Activated naive CD8-positive, alpha-beta T cell treated with anti-CD3 and anti-CD28 coated beads, Interleukin-2, amount 10 ng/mL, durations not matched to agents 7 days and 5 days (primary cell): ENCODE data around the gene ANKS1B. TPM values are rescaled to one million over a fixed set of nuclear protein-coding genes. Genes with fewer than 3 reads are reported as not detected.
"Not testable (repeated sequence)": the region's sequence is repeated elsewhere in the genome, so short reads cannot be mapped to it uniquely, and the experiment has no call there.

Experiments used
- ATAC-seq: fragments of 150-1000 bp; cut with Tn5 transposase; one replicate; pipeline ENCODE4 v1.10.0; 2021; ENCODE audit warnings: low read depth, moderate library complexity
- POLR2A ChIA-PET: fragments of 350-600 bp; sonication (Branson Sonifier 250); formaldehyde crosslinking; loops from one replicate; lab custom pipeline; 2021; ENCODE audit warnings: antibody characterized with exemption; lab: Charles Lee
- DNase-seq: peaks from one replicate; pipeline ENCODE4 v3.0.0; 2021
- H3K27ac Mint-ChIP-seq: one replicate; pipeline ENCODE4 v1.8.0; 2022; ENCODE audit warnings: mild to moderate bottlenecking, mixed read lengths
- H3K27me3 Mint-ChIP-seq: one replicate; pipeline ENCODE4 v1.8.0; 2022; ENCODE audit warnings: mild to moderate bottlenecking, moderate library complexity, mixed read lengths
- H3K36me3 Mint-ChIP-seq: one replicate; pipeline ENCODE4 v1.8.0; 2021; ENCODE audit warnings: mild to moderate bottlenecking, mixed read lengths
- H3K4me1 Mint-ChIP-seq: one replicate; pipeline ENCODE4 v1.8.0; 2021; ENCODE audit warnings: mixed read lengths
- H3K4me3 Mint-ChIP-seq: one replicate; pipeline ENCODE4 v1.8.0; 2022; ENCODE audit warnings: mild to moderate bottlenecking, moderate library complexity, mixed read lengths
- H3K9me3 Mint-ChIP-seq: one replicate; pipeline ENCODE4 v1.8.0; 2021; ENCODE audit warnings: mixed read lengths
- total RNA-seq, 2 experiments: library from RNA; stranded (reverse); gene quantifications; one replicate each; pipeline ENCODE4 v1.2.3, GENCODE V29; 2021

The ANKS1B gene
- total RNA-seq, 2 experiments from 2014 or later: not detected

DNA sequence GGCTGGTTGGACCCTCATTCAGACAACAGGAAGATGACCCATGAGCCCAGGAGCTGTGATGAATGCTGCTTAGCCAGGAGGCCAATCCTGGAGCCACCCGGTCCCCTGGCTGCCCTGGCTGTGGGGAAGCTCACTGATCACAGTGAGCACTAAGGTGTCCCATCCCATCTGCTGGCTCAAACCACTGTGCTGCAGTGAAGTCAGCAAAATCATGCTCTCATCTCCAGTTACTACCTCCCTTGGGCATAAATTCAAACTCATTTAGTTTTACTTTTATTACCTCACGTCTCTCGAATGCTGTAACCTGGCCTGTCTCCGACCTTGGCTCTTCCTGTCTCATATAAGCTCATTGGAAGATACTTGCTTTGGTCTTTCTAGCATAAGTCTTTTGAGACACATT lies 1227.3 kb downstream of the ANKS1B start:
- H3K4me1 Mint-ChIP-seq: no peaks in the 10 kb centered on the region
- no peaks in the 10 kb centered on the region for H3K9me3 Mint-ChIP-seq
- DNase-seq (no peak), ATAC-seq (no peak)
- POLR2A ChIA-PET: no interaction called here
- no peaks in the 10 kb centered on the region for H3K36me3 Mint-ChIP-seq
- H3K27ac Mint-ChIP-seq: no peak overlapping the region
- H3K27me3 Mint-ChIP-seq: peaks cover 10% of the 10 kb centered on the region
- H3K4me3 Mint-ChIP-seq: no peak overlapping the region

DNA sequence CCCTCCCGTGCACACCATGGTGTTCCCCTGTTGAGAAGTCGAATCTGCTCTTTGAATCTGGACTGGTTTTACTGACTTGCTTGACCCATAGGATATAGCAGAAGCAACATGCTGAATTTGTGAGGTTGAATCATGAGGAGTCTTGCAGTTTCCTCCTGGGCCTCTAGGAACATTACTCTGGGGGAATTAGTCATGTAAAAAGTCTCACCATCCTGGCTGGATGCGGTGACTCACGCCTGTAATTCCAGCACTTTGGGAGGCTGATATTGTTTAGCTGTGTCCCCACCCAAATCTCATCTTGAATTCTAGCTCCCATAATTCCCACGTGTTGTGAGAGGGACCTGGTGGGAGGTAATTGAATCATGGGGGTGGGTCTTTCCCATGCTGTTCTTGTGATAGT lies 1228.9 kb downstream of the ANKS1B start:
- ATAC-seq, H3K4me1 Mint-ChIP-seq, DNase-seq, H3K27ac Mint-ChIP-seq, H3K4me3 Mint-ChIP-seq, POLR2A ChIA-PET, H3K27me3 Mint-ChIP-seq, H3K36me3 Mint-ChIP-seq, H3K9me3 Mint-ChIP-seq: not testable (repeated sequence)

GRCh38 chr12:98754095-98754494 lies 1230.6 kb downstream of the ANKS1B start:
- POLR2A ChIA-PET: no interaction called here
- no peaks in the 10 kb centered on the region for H3K9me3 Mint-ChIP-seq
- no peak overlapping the region for H3K4me3 Mint-ChIP-seq
- DNase-seq (no peak), ATAC-seq (no peak)
- peaks cover 10% of the 10 kb centered on the region for H3K27me3 Mint-ChIP-seq
- H3K27ac Mint-ChIP-seq: no peak overlapping the region
- no peaks in the 10 kb centered on the region for H3K4me1 Mint-ChIP-seq
- no peaks in the 10 kb centered on the region for H3K36me3 Mint-ChIP-seq

- Mint-ChIP-seq H3K9me3 (no peaks in the 10 kb centered on the region), H3K27me3 (peaks cover 15% of the 10 kb centered on the region)
Observed at GRCh38 chr12:98752726-98753125, 1232.0 kb downstream of the ANKS1B start.

DNA sequence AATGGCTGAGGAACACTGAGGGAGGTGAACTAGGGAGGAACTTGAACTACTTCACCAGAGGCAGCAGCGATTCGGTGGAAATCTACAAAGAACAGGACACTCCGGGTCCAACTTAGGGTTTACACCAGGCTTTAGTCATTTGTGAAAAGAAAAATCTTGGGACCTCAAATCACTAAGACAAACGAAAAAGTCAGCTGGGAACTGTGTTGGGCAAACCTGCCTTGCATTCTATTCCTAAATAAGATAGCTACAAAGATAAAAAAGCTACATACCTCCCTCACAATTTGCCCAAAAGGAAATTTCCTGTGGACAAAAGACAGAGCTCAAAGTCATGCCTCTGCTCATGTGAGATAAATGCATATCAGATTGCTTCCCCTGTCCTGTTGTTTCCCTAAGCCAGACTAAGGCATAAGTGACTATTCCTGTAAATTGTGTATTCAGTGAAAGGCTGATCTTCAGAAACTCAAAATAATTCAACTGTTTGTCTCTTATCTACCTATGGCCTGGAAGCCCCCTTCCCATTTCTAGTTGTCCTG lies 1233.1 kb downstream of the ANKS1B start:
- DNase-seq (no peak), ATAC-seq (no peak)
- Mint-ChIP-seq H3K27me3 (peaks cover 23% of the 10 kb centered on the region), H3K27ac (no peak overlapping the region), H3K4me1 (no peaks in the 10 kb centered on the region), H3K4me3 (no peak overlapping the region), H3K9me3 (no peaks in the 10 kb centered on the region), H3K36me3 (no peaks in the 10 kb centered on the region)
- POLR2A ChIA-PET: no interaction called here

More at GRCh38 chr12:98752726-98753125, 1232.0 kb downstream of the ANKS1B start:
- no peak for ATAC-seq
- Mint-ChIP-seq H3K4me3 (no peak overlapping the region), H3K36me3 (no peaks in the 10 kb centered on the region), H3K4me1 (no peaks in the 10 kb centered on the region), H3K27ac (no peak overlapping the region)
- POLR2A ChIA-PET: no interaction called here
- no peak for DNase-seq

GRCh38 chr12:98750511-98750910 lies 1234.2 kb downstream of the ANKS1B start:
- Mint-ChIP-seq H3K36me3 (no peaks in the 10 kb centered on the region), H3K27me3 (peaks cover 32% of the 10 kb centered on the region), H3K4me1 (peaks cover 6% of the 10 kb centered on the region), H3K9me3 (no peaks in the 10 kb centered on the region), H3K27ac (no peak overlapping the region), H3K4me3 (no peak overlapping the region)
- POLR2A ChIA-PET: no interaction called here
- DNase-seq (no peak), ATAC-seq (no peak)

GRCh38 chr12:98748463-98748862 lies 1236.3 kb downstream of the ANKS1B start:
- POLR2A ChIA-PET: no interaction called here
- H3K27me3 Mint-ChIP-seq: peaks cover 39% of the 10 kb centered on the region
- DNase-seq: no peak
- peaks cover 6% of the 10 kb centered on the region for H3K4me1 Mint-ChIP-seq
- H3K9me3 Mint-ChIP-seq: no peaks in the 10 kb centered on the region
- H3K4me3 Mint-ChIP-seq: no peak overlapping the region
- H3K27ac Mint-ChIP-seq: no peak overlapping the region
- H3K36me3 Mint-ChIP-seq: no peaks in the 10 kb centered on the region
- ATAC-seq: no peak

GRCh38 chr12:98745578-98746391 lies 1239.0 kb downstream of the ANKS1B start:
- H3K4me3 Mint-ChIP-seq: peak overlapping the region; percentile 76
- no peaks in the 10 kb centered on the region for H3K9me3 Mint-ChIP-seq
- POLR2A ChIA-PET: no interaction called here

DNA sequence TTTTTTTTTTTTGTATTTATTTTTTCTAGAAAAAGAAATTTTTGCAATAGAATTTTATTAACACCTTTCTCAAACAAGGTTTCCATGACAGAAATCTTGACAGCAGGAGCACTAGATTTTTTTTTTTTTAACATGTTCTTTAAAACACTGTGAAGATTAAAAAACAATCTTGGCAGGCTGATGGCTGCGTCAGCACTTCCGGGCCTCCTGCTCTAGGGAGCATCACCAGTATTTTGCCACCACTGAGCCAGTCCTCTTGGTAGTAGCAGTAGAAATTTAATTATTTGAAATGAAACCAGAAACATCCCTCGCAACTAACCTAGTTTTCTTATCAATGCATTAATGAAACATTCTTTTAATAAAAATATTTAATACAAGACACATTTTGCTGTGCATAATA lies 1240.1 kb downstream of the ANKS1B start:
- POLR2A ChIA-PET: no interaction called here
- Mint-ChIP-seq H3K4me1 (peaks cover 6% of the 10 kb centered on the region), H3K27me3 (peaks cover 42% of the 10 kb centered on the region), H3K4me3 (no peak overlapping the region), H3K9me3 (no peaks in the 10 kb centered on the region), H3K36me3 (no peaks in the 10 kb centered on the region), H3K27ac (no peak overlapping the region)
- ATAC-seq (no peak), DNase-seq (no peak)

More at GRCh38 chr12:98745578-98746391, 1239.0 kb downstream of the ANKS1B start:
- no peaks in the 10 kb centered on the region for H3K36me3 Mint-ChIP-seq
- ATAC-seq (peak; percentile 54), DNase-seq (peak; percentile 48)
- H3K27ac Mint-ChIP-seq: no peak overlapping the region
- H3K27me3 Mint-ChIP-seq: peaks cover 46% of the 10 kb centered on the region
- H3K4me1 Mint-ChIP-seq: peaks cover 6% of the 10 kb centered on the region

- ATAC-seq (peak; percentile 63), DNase-seq (peak; percentile 33)
- H3K9me3 Mint-ChIP-seq: no peaks in the 10 kb centered on the region
- POLR2A ChIA-PET: no interaction called here
- peaks cover 6% of the 10 kb centered on the region for H3K4me1 Mint-ChIP-seq
- no peaks in the 10 kb centered on the region for H3K36me3 Mint-ChIP-seq
- H3K4me3 Mint-ChIP-seq: no peak overlapping the region
- no peak overlapping the region for H3K27ac Mint-ChIP-seq
- H3K27me3 Mint-ChIP-seq: peaks cover 38% of the 10 kb centered on the region
Observed at GRCh38 chr12:98743362-98743953, 1241.3 kb downstream of the ANKS1B start.

DNA sequence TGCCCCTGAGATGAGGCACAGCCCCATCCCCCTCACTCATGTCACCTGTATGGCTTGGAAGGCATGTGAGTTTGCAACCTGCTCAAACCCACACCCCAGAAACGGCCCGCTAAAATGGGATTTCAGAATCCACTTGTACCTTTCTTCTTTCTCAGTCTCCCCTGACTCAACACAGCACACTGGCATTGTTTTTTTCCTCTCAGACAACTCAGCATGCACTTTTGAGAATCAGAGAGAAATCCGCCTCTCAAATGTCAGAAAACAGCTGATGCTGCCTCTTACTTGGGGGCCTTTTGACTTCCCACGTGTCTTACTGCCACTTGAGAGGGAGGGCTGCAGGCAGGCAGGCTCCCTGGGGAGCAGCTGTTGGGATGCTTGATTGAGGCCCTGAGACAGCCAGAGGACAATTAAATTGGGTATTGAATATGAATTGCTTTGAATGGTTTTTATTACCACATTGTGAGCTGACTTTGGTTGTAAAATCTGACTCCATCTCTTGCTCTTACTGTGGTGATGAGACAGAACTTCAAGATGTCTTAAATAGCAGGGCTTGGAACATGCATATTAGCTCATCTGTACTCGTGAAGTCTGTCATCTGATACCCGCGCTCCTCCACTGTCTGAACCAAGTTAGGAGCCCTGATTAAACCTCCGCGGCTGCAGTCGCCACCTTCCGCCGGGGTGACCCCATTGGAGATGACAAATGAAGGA lies 1243.0 kb downstream of the ANKS1B start:
- H3K27ac Mint-ChIP-seq: no peak overlapping the region
- H3K36me3 Mint-ChIP-seq: no peaks in the 10 kb centered on the region
- H3K4me3 Mint-ChIP-seq: no peak overlapping the region
- H3K9me3 Mint-ChIP-seq: no peaks in the 10 kb centered on the region
- no peak for ATAC-seq
- H3K27me3 Mint-ChIP-seq: peaks cover 28% of the 10 kb centered on the region
- POLR2A ChIA-PET: no interaction called here
- no peak for DNase-seq
- peaks cover 6% of the 10 kb centered on the region for H3K4me1 Mint-ChIP-seq

DNA sequence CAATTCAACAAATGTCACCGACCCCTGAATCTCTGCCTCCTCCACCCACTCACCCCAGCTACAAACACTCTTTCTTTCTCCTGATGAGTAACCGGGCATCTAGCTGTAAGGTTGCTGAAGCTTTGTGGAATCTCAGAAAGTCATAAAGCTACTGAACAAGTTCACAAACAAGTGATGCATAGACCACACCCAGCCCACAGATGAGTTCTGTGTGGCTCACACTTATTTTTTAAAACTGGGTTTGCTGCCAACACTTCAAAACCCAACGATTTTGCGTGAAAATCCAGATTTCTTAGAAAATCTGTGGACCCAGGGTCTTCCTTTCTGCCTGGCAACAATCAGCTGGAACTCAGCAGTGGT lies 1243.6 kb downstream of the ANKS1B start:
- DNase-seq: no peak
- no peak overlapping the region for H3K27ac Mint-ChIP-seq
- no peak for ATAC-seq
- no peaks in the 10 kb centered on the region for H3K9me3 Mint-ChIP-seq
- H3K36me3 Mint-ChIP-seq: no peaks in the 10 kb centered on the region
- POLR2A ChIA-PET: no interaction called here
- H3K27me3 Mint-ChIP-seq: peaks cover 23% of the 10 kb centered on the region
- H3K4me1 Mint-ChIP-seq: peaks cover 3% of the 10 kb centered on the region
- no peak overlapping the region for H3K4me3 Mint-ChIP-seq

DNA sequence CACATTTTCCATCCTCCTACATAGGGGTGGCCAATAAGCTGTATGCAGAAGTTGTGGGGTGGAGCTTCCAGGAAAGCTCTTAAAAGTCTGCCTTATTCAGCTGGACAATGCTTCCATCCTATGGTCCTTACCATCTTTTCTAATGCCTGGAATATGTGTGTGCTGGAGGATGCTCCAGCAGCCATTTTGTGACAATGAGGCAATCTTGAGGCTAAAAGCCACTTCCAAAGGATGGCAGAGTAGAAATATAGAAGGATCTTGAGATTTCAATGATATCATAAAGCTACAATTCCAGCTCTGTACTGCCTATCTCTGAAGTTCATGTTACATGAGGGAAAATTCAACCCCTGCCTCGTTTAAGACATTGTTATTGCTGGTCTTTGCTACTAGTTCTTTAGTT lies 1244.0 kb downstream of the ANKS1B start:
- ATAC-seq (no peak), DNase-seq (no peak)
- Mint-ChIP-seq H3K4me3 (no peak overlapping the region), H3K9me3 (no peaks in the 10 kb centered on the region), H3K27me3 (peaks cover 19% of the 10 kb centered on the region), H3K4me1 (no peaks in the 10 kb centered on the region), H3K36me3 (peaks cover 1% of the 10 kb centered on the region), H3K27ac (no peak overlapping the region)
- POLR2A ChIA-PET: no interaction called here
